Caki2 (cell line): ENCODE data around the gene TOX2. TPM values are rescaled to one million over a fixed set of nuclear protein-coding genes. Genes with fewer than 3 reads are reported as not detected.
"Not testable (repeated sequence)": the region's sequence is repeated elsewhere in the genome, so short reads cannot be mapped to it uniquely, and the experiment has no call there.

Experiments used
- DNase-seq: peaks from one replicate; pipeline ENCODE4 v3.0.0-alpha.2; 2015; ENCODE audit warnings: low read depth
- in situ Hi-C: cut with HindIII; loops from 2 replicates; pipeline ENCODE4 v1.10.0; 2016; ENCODE audit warnings: low sequenced_read_pairs, low pct_unique_long_range_greater_than_20kb, mixed read lengths
- total RNA-seq: library from RNA; depleted of rRNA; stranded (reverse); fragments of >200 nt; shearing (Covaris generic); gene quantifications from 2 replicates; pipeline ENCODE4 v1.2.3, GENCODE V29; 2014; ENCODE audit warnings: low replicate concordance

The TOX2 gene
- total RNA-seq, 1 experiment from 2014 or later, result not detected

DNA sequence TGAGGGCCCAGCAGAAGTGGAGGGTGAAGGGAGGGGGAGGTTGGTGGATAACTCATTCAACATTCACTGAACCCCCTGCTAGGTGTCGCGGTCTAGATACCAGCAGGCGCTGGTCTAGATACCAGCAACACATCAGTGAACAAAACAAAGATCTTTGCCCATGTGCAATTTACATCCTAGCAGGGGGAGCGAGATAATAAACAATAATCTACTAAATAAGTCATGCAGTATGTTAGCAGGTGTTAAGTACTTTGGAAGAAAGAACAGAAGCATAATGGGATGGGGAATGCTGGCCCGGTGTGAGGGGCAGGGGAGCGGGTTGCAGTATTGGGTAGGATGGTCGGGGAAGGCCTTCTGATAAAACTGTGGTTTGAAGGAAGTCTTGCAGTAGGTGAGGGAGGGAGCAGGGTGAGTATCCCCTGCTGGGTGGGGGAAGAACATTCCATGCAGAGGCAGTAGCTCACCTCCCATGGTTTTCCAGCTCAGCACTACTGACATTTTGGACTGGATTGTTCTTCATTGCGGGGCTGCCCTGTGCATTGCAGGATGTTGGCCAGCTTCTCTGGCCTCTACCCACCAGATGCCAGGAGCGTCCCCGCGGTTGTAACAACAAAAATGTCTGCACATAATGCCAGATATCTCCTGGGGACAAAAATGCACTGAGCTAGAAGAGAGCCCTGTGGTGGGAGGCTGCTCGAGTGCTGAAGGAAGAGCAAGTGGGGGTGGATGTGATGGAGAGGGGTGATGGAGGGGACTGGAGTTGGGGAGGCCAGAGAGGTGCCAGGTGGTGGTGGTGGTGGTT is 117.3 kb downstream of the TOX2 start:
- no peak for DNase-seq
- in situ Hi-C loops, result no loop called here

DNA sequence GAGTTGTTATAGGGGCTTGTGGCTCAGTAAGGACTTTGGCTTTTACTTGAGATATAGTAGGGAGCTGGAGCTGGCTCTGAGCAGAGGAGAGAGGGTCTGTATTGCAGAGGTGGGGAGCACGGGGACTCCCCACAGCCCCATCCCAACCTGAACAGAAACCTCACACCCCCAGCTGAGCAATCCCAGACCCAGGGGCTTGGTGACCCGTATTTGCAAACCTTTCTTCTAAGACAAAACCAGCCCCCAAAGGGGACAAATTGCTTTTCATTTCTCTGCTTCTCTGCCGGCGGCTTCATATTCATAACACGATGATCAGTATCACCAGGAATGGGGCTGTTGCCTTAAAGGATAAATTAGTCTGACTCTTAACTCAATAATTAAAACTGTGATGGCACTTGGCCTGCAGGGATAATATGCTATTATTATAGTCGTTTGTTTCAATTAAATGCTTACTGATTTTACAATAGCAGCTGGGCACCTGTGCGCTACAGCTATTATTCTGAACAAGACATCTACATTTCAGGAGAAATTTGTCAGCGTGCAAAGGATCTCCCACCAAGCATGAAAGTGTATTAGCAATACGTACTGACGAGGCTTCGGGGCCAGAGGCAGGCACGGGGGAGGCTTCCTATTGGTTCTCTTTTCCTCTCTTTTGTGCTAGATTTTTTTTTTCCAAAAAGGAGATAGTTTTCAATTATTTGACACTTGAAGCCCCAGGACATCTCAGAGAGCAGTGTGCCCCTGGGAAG is 118.1 kb downstream of the TOX2 start:
- in situ Hi-C loops, result no loop called here
- no peak for DNase-seq

DNA sequence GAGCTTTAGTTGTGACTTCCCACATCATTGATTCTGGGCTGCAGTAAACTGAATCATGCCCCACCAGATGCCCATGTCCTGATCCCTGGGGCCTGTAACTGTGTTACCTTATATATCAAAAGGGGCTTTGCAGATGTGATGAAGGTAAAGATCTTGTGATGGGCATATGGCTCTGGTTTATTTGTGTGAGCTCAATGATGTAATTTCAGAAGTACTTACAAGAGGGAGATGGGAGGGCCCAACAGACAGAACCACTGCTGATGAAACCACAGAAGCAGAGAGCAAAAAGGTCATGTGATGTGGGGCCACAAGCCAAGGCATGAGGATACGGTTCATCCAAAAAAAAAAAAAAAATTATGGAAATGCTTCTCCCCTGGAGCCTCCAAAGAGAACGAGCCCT is 118.7 kb downstream of the TOX2 start:
- DNase-seq, result no peak
- in situ Hi-C loops, result no loop called here

DNA sequence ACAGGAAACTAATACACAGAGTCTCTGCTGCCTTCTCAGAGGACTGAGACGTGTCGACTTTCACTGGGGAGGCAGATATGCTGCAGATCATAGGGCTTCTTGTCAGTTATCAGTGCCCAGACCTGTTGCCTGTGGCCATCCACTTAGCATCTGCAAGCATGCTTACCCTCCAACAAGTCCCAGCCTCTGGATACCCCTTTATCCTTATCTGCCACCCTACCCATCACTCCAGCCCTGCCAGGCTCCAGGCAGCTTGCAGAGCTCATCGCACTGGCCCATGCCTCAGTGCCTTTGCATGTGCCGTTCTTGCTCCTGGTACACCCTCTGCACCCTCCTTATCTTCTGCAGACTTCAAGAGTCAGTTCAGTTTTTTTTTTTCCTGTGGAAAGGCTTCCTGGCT is 119.2 kb downstream of the TOX2 start:
- DNase-seq, result no peak
- in situ Hi-C loops, result no loop called here

DNA sequence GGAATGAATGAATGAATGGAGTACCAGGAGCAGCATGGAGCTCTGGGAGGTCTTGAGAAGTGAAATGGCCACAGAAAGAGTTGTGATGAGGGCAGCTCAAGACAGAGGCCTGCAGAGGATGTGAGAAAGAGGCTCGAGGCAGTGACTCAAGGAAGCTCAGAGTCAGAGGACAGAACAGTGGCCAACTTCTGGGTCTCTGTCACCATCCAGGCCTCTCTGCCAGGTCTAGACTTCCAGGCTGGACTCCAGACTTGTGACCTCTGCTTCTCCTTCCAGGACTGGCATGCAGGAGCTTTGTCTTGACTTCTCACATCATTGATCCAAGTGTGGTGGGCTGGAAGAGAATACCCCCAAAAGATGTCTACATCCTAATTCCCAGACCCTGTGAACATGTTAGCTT is 119.8 kb downstream of the TOX2 start:
- DNase-seq, result no peak
- in situ Hi-C loops, result no loop called here

DNA sequence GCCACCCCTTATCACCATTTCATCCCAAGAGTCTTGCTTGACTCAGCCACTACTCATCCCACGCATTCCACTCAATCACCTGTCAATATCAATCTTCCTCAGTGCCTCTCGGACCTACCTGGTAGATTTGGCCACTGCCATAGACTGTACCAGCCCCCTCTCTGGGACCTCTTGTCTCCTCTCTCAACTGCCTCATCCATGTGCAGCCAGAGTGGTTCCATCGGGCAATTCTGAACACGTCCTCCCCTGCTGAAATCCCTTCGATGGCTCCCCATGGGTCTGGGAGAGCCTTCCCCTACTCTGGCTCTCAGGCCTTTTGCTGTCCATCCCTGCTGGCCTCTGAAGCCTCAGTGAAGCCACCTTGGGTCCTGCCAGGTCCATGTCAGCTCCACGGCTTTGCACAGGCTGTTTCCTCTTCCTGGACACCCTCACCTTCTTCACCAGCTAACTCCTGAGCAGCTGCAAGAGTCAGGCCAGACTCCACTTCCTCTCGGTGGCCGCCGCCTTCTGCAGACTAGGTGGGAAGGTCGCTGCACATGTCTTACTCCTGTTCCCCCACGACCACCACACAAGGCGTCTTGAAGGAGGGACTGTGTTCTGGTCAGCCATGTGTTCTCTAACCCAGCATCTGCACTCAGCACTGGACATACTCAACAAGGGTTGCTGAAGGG is 120.4 kb downstream of the TOX2 start:
- in situ Hi-C loops, result no loop called here
- no peak for DNase-seq

DNA sequence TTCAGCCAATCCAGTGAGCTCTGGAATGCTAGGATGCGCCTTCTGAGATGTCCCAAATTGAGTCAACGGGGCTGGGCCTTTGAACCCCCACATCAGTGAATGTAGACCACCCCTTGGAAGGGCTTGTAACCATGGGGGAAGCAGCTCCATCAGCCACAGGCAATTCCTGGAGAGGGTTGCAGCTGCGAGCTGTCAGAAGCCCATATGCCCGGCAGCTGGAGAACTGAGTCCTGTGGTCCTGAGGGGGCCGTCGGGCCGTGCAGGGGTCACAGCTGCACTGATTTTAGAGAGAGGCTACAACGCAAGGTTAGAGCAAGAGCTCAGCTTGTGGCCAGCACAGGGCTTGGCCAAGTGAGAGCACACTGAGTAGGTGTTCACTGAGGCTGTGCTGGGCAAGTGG is 121.3 kb downstream of the TOX2 start:
- in situ Hi-C loops, result no loop called here
- no peak for DNase-seq

DNA sequence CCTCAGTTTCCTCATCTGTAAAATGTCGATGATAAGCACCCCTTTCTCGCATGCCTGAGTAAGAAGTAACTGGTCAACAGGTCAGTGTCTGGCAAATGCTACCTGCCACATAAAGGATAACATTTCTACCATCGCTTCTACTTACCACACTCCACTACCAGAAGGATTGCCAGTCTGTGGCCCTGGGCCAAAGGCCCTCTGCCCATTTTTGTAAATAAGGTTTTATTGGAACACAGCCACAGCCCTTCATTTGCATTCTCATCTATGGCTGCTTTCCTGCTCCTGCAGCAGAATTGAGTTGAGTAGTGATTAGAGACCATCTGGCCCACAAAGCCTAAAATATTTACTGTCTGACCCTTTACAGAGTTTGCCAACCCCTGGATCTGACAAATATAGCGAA is 121.8 kb downstream of the TOX2 start:
- no peak for DNase-seq
- in situ Hi-C loops, result no loop called here

DNA sequence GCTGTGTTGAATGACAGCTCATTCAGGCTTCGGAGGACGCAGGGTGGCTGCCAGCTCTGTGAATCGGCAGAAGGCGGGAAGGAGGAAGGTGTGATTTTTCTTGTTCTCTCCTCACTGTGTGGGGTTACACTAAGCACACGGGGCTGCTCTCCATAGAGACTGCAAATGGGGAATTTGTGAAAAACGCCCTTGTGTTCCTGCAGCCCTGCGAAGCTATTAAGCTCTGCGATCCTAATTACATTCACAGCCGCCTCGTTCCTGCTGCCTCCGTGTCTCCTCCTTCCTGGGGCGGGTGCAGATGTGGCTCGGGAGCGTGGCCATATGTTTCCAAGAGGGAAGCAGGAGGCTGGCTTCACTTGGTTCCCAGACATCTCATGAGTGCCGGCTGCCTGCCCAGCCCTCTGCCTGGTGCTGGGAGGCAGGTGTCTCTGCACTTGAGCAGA is 124.0 kb downstream of the TOX2 start:
- in situ Hi-C loops, result no loop called here
- no peak for DNase-seq

DNA sequence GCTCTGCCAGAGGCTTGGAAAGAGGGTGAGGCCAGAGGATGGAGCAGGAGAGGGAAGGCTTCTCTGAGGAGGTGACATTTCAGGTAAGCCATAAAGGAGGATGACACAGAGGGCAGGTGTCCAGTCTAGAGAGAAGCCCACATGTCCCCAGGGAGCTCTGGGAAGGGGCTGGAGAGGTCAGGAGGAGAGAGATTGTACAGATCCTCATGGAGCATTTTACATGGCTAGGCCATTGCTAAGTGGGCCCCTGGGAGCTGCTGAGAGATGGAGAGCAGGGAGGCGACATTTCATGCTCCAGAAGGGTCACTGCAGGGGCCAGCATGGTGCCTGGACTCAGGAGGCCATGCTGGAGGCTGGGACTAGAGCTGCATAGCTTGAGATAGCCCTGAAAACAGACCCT is 124.5 kb downstream of the TOX2 start:
- DNase-seq, result no peak
- in situ Hi-C loops, result no loop called here

DNA sequence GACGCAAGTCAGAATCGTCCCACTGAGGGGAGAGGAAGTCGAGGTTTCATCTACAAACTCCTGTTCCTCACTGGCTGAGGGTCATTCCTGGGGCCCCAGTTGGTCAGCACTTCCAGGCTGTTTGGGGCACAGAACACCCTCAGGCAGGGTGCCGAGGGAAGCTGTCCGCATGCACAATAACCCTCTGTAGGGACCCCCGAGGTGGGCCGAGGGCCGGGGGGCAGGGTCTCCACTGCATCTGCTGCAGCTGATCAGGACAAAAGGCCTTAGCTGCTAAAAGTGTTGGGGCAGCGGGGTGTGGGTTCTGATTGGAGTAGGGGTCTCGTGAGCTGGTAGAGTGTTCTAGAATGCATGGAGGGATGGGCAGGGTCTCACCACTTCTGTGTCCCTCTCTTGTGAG is 125.1 kb downstream of the TOX2 start:
- no peak for DNase-seq
- in situ Hi-C loops, result no loop called here

DNA sequence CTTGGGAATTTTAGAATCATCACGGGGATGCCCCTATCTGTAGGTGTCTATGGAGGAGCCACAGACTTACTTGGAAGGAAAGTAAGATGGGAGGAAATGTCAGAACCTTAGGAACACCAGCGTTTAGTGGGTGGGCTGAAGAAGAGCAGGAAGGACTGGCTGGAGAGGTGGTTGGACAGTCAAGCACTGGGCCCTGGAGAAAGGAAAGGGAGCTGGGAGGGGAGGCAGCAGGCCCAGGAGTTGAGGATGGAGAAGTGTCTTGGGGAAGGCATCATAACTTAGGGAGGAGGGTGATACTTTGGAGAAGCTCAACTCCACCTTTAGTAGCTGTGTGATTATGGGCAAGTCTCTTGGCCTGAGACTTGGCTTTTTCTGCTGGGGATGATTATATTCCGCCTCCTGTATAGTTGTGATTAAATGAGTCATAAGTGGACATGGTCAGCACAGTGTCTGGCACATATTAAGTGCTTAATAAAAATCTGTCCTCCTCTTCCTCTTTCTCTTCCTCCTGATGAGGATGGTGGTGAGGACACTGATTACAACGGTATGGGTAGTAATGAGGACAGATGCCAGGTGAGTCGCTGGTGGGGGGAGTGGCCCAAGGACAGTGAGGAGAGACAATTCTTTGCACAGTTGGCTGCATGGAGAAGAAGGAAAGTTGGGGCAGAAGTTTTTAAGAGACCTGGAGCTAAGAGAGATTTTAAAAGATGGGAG is 125.7 kb downstream of the TOX2 start:
- in situ Hi-C loops, result no loop called here
- DNase-seq, result no peak

DNA sequence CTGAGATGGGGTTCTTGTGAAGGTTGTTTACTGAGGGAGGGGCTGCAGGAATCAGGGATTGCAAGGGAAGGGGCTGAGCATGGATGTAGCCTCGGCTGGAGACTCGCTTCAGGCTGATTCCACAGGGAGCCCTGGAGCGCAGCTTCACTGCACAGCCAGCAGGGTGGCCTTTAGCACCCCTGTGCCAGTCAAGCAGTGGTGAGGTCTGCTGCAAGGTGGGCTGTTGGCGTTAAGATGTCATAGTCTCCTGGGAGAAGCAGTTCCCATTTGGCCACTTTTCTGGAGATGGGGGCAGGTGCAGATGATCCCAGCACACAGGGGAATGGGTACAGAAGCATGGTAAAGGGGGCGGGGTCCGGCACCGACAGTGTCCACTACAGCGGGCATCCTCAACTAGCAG is 126.3 kb downstream of the TOX2 start:
- in situ Hi-C loops, result no loop called here
- no peak for DNase-seq

DNA sequence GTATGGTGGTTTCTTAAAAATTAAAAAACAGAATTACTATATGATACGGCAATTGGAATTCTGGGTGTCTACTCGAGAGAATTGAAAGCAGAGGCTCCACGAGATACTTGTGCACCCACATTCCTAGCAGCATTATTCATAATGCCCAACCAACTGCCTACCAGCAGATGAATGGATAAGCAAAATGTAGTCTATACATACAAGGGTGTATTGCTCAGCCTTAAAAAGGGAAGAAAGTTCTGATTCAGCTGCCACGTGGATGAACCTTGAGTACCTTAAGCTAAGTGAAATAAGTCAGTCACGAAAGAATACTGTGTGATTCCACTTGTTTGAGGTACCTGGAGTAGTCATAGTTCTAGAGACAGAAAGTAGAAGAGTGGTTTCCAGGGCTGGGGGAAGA is 130.1 kb downstream of the TOX2 start:
- in situ Hi-C loops, DNase-seq: not testable (repeated sequence)

DNA sequence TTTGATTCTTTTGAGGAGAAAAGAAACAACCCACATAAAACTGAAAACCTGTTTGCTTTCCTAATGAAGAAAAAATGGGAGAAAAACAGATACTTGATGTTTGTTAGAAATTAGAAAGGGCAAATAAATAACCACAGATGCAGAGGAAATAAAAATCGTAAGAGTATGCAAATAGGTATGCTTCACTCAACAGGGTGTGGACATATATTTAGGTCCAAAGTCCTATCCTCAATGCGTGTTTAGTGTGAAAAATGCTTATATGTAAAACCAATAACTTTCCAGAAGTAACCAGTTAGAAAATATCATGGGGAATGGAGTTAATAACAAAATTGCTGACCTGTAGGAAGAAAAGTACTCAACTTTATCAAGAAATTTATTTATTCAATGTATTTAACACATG is 135.7 kb downstream of the TOX2 start:
- no peak for DNase-seq
- in situ Hi-C loops, result no loop called here

DNA sequence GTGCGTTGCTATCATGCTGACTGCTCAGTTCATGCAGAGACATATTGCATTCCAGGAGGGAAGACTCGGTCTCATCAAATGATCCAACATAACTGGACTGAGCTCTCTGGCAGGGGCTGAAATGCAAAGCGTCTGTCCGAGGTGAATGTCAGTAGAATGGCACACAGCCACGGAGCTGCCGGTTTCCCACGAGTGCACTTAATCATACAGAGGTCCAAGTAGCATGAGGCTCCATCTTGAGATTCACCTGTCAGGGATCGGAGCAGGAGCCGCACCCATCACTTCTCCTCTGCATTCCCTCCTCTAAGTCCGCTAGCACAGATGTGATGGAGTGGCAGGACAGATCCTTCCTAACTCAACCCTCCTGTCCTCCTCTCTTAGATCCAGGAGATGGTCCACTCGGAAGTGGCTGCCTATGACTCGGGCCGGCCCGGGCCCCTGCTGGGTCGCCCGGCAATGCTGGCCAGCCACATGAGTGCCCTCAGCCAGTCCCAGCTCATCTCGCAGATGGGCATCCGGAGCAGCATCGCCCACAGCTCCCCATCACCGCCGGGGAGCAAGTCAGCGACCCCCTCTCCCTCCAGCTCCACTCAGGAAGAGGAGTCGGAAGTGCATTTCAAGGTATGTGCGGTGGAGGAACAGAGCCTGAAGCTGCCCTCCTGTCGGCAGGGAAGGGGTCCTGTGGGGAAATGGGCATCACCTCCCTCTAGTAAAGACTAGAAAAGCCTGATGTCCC is 136.4 kb downstream of the TOX2 start:
- in situ Hi-C loops, result no loop called here
- no peak for DNase-seq

DNA sequence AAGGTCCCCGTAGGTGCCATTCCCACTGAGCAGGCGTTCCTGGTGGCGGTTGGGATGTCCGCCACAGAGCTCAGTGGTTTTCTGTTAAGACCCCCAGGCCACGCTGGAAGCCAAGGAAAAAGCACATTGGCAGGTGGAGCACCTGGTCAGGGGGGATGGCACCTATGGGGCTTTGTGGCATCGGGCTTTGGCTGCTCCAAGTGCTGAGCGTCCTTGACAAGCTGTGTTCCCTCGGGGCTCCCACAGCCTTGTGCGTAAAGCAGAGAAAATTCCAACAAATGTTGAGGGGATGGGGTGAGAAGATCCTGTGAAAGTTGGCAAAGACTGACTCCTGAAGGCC is 137.0 kb downstream of the TOX2 start:
- DNase-seq, result no peak
- in situ Hi-C loops, result no loop called here

DNA sequence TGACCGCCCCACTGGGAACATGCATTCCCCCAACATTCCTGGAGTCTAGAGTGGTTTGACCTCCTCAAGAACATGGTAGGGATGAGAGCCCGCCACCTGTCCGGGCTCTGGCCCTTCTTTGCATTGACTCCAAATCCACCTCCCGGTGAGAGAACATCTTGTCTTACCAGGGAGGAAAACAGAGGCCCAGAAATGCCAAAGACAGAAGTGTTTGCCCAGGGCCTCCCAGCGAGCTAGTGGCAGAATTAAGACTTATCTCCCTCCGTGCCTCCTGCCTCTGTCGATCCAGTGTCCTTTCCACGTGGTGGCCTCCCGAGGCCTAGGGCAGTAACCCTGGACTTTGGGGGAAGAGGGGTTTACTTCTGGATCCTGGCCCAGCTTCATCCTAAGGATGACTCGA is 137.5 kb downstream of the TOX2 start:
- in situ Hi-C loops, result no loop called here
- no peak for DNase-seq
